GM10248 (cell line): Measurements from ENCODE around the gene LY9.
"Not testable (repeated sequence)": the region's sequence is repeated elsewhere in the genome, so short reads cannot be mapped to it uniquely, and the experiment has no call there.

Experiments
- CTCF ChIA-PET: fragments of 300-600 bp; sonication (Branson Sonifier 250); formaldehyde crosslinking; extraction: SDS; loops from one replicate; lab custom pipeline; 2021; ENCODE audit warnings: antibody characterized with exemption; lab: Yijun Ruan, JAX
- POLR2A ChIA-PET: fragments of 350-650 bp; sonication (Branson Sonifier 250); formaldehyde crosslinking; extraction: SDS; loops from one replicate; lab custom pipeline; 2020; ENCODE audit warnings: antibody characterized with exemption; lab: Yijun Ruan, JAX
- DNase-seq: peaks from one replicate; pipeline ENCODE4 v3.0.0; 2012; ENCODE audit errors: extremely low spot score
- TF ChIP-seq, protein P1 (sequence below): IDR thresholded peaks from 2 replicates; pipeline ENCODE4 v1.5.1; 2012; ENCODE audit warnings: mild to moderate bottlenecking, low read depth; ENCODE audit errors: extremely low read depth, missing control alignments, control extremely low read depth

Gene LY9

DNA sequence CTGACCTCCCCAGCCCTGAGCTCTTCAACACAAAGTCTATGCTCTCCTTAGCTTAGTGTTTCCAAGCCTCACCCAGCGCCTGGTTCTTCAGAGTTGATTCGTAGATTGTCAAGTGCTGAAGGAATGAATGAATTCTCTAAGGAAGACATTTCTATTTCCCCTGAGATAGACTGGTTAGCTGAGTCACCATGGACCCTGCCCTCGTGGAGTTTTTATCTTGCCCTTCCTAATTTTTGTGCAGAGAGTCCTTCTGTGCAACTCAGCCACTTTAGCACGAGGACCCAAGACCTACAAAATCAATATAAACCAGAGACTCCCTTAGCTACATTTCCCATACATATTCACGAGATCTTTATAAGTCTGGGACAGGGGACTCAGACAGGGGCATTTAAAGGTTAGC lies 69.4 kb downstream of the LY9 start:
- ChIA-PET POLR2A (no interaction called here), CTCF (interaction anchor here (1.2 to 3.6 kb wide), 5 partner anchors 10 to 184 kb away, joined by 3 to 10 read pairs (median 7); no protein-coding TSS in a partner anchor)
- TF ChIP-seq, protein P1, sequence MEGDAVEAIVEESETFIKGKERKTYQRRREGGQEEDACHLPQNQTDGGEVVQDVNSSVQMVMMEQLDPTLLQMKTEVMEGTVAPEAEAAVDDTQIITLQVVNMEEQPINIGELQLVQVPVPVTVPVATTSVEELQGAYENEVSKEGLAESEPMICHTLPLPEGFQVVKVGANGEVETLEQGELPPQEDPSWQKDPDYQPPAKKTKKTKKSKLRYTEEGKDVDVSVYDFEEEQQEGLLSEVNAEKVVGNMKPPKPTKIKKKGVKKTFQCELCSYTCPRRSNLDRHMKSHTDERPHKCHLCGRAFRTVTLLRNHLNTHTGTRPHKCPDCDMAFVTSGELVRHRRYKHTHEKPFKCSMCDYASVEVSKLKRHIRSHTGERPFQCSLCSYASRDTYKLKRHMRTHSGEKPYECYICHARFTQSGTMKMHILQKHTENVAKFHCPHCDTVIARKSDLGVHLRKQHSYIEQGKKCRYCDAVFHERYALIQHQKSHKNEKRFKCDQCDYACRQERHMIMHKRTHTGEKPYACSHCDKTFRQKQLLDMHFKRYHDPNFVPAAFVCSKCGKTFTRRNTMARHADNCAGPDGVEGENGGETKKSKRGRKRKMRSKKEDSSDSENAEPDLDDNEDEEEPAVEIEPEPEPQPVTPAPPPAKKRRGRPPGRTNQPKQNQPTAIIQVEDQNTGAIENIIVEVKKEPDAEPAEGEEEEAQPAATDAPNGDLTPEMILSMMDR: no peak
- DNase-seq: no peak

DNA sequence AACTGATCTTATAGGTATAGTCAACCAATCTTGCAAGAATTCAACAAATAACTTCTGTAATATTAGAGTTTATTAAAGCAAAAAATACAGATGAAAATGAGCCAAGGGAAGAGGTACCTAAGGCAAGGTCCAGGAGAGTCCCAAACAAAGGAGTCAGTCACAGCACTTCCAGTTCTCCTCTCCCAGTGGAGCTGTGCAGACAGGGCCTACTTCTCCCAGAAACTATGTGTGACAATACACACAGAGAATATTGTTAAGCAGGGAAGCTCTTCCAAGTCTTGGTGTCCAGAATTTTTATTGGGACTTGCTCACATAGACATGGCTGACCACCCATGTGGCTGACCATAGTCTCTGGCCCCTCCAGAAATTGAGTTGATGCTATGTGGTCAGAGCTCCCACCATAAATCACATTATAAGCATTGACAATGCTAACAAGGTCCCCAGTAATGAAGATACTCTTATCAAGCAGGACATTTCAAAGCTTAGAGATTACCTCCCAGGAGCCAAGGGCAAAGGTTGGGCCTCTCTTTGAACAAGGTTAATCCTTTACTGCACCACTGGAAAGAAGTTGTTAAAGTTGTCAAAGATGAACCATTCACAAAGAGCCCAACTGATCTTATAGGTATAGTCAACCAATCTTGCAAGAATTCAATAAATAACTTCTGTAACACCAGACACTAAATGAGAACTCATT lies 70.2 kb downstream of the LY9 start:
- no peak for DNase-seq
- TF ChIP-seq, protein P1: no peak
- POLR2A ChIA-PET: no interaction called here
- CTCF ChIA-PET: interaction anchor here (1.2 to 2.3 kb wide), 3 partner anchors 11 to 185 kb away, joined by 3 to 8 read pairs (median 7); no protein-coding TSS in a partner anchor

DNA sequence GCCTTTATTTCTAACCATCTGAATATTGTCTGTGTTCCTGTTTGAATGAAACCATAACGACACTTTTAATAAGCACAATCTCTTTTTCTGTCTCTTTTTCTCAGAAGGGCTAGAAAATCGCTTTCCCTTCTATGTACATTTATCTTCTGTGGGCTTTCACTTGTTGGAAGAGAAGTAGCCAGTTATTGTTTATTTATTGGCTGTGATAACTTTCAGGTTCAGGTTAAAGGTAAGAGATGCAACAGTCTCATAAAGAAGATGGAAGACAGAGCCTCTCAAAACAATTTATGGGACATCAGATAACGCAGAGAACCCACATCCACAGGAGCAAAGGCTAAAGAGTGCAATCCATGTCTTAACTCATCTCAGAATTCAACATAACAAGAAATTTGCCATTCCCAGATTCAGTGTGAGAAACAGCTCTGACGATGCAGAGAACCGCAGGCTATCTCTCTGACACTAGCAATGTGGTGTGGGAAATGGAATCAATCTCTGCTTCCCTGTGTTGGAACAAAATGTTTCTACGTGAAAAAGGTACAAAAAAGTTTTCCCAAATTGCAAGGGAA lies 70.8 kb downstream of the LY9 start:
- TF ChIP-seq, protein P1: no peak
- POLR2A ChIA-PET: no interaction called here
- CTCF ChIA-PET: interaction anchor here (1.6 to 2.3 kb wide), 2 partner anchors 10 to 31 kb away, joined by 7 to 8 read pairs; no protein-coding TSS in a partner anchor
- DNase-seq: no peak

DNA sequence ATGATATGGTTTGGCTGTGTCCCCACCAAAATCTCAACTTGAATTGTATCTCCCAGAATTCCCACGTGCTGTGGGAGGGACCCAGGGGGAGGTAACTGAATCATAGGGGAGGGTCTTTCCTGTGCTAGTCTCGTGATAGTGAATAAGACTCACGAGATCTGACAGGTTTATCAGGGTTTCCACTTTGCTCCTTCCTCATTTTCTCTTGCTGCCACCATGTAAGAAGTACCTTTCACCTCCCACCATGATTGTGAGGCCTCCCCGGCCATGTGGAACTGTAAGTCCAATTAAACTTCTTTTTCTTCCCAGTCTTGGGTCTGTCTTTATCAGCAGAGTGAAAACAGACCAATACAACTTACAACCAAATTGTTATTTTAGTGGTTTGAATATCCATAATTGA lies 71.7 kb downstream of the LY9 start:
- CTCF ChIA-PET: interaction anchor here (1.0 to 2.1 kb wide), 3 partner anchors 24 to 84 kb away, joined by 3 to 7 read pairs (median 3); no protein-coding TSS in a partner anchor
- DNase-seq, POLR2A ChIA-PET: not testable (repeated sequence)

DNA sequence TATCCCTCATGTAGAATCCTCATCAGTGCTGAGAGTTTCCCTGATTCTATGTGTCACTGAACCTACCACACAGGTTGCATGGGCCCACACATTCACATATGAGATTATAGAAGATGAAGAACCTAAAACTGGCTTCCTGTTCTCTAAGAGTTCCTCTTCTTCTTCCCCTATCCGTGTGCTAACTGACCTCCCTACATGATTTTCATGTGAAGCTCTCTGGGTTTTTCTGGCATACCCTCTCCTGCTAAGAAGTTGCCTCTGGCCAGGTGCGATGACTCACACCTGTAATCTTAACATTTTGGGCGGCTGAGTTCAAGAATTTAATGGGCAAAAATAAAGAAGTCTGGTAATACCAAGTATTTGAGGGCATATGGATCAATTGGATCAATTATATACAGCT lies 72.2 kb downstream of the LY9 start:
- DNase-seq: no peak
- POLR2A ChIA-PET: no interaction called here
- TF ChIP-seq, protein P1: no peak
- CTCF ChIA-PET: interaction anchor here (1.0 to 2.1 kb wide), 4 partner anchors 25 to 86 kb away, joined by 3 to 7 read pairs (median 4); no protein-coding TSS in a partner anchor

DNA sequence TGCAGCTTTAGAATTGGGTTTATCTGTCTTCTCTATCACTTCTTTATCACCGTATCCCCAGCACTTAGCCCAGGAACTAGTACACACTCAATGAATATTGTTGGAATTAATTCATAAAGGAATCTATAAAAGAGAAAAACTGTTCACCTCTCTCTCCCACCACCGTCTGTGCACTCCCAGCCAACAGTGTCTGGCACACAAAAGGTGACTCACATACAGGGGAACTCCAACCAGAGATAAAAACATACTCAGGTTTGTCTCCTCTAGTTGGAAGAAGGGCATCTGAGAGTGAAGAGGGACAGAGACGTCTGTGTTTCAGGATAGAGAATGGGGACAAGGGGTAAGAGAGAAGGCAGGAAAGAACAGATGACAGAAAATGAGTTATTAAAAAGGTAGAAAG lies 79.0 kb downstream of the LY9 start:
- ChIA-PET CTCF (interaction anchor here (1.9 to 2.8 kb wide), 2 partner anchors 18 to 39 kb away, joined by 6 to 10 read pairs; no protein-coding TSS in a partner anchor), POLR2A (no interaction called here)
- TF ChIP-seq, protein P1: no peak
- DNase-seq: no peak

DNA sequence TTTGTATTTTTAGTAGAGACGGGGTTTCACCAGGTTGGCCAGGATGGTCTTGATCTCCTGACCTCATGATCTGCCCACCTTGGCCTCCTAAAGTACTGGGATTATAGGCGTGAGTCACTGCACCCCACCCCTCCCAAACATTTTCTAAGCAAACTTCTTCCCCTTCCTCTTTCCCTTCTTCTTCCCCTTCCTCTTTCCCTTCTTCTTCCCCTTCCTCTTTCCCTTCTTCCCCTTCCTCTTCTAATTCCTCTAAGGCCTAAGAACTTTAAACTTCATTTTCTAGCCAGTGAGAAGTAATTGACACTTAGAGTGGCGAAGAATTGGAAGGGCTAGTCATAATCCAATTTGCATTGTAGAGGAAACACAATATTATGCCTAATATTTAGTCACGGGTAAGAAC lies 79.6 kb downstream of the LY9 start:
- CTCF ChIA-PET, POLR2A ChIA-PET: not testable (repeated sequence)

More for the DNA sequence above, 79.6 kb downstream of the LY9 start:
- DNase-seq: not testable (repeated sequence)
